ENCODE measurements around the gene PSMD1. TPM values are rescaled to one million over a fixed set of nuclear protein-coding genes. Genes with fewer than 3 reads are reported as not detected.

The PSMD1 gene
- total and polyA plus RNA-seq, 4 donors, result 30.1 to 91.1 (median 56.0) TPM

DNA sequence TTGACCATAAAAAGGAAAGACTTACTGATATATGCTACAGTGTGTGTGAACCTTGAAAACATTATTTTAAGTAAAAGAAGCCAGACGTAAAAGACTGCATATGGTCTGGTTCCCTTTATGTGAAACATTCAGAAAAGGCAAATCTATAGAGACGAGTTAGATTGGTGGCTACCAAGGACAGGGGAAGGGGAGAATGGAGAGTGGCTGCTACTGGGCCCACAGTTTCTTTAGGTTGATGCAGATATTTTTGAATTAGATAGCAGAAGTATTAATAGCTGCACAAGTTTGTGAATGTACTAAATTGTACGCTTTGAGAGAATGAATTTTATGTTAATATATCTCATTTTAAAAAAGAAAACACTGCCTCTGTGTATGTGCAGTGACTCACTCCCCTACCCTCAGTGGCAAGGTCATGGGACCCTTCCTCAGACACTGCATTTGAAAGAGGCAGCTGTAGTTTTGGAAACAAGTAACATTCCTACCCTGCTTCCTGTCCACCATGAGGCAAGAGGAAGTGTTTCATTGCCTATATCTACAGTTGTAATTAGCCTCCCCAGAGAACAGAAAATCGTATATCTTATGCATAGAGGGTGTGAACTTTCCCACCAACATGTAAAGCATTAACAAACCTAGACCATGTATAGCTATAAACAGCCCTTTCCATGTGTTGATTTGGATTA, 111.9 kb downstream of the PSMD1 start:
- peaks cover 12 to 42% (median 30%) of the 10 kb centered on the region in 4 donors for H3K36me3 ChIP-seq (ENCODE audit: control insufficient read depth in 4 of 4, insufficient read depth in 4 of 4, low read length in 4 of 4)
- no peak for ATAC-seq (ENCODE audit: insufficient read depth, low FRiP score)
- H3K27ac ChIP-seq (ENCODE audit: low read depth in 1 of 2, low read length in 1 of 2), result no peak overlapping the region
- no peak for TF ChIP-seq CTCF (IDR thresholded peaks at IDR 0.05; ENCODE audit: control extremely low read depth, extremely low read depth)
- no peak overlapping the region for H3K4me3 ChIP-seq
- no peaks in the 10 kb centered on the region for H3K9me3 ChIP-seq (ENCODE audit: control insufficient read depth in 4 of 4, insufficient read depth in 3 of 4, low read length in 3 of 4)
- 62 to 80% methylated on average over 4 of the region's 4 CpGs for WGBS, 2 donors
- DNase-seq, result no peak
- peaks cover 0 to 11% (median 0%) of the 10 kb centered on the region in 5 donors for H3K4me1 ChIP-seq (ENCODE audit: control insufficient read depth in 5 of 5, insufficient read depth in 5 of 5, low read length in 5 of 5)
- no peaks in the 10 kb centered on the region for H3K27me3 ChIP-seq (ENCODE audit: control insufficient read depth in 3 of 3, insufficient read depth in 3 of 3, low read length in 2 of 3)
- H3K9ac ChIP-seq (ENCODE audit: insufficient read depth in 1 of 2, low read length in 2 of 2), result no peak overlapping the region

GRCh38 chr2:231169488-231169887, 112.8 kb downstream of the PSMD1 start:
- no peak overlapping the region for H3K4me3 ChIP-seq
- no peak overlapping the region for H3K9ac ChIP-seq (ENCODE audit: insufficient read depth in 1 of 2, low read length in 2 of 2)
- WGBS, 2 donors, result 77 to 85% methylated on average over 3 of the region's 3 CpGs
- H3K36me3 ChIP-seq (ENCODE audit: control insufficient read depth in 4 of 4, insufficient read depth in 4 of 4, low read length in 4 of 4), result peaks cover 12 to 41% (median 30%) of the 10 kb centered on the region in 4 donors
- H3K27me3 ChIP-seq (ENCODE audit: control insufficient read depth in 3 of 3, insufficient read depth in 3 of 3, low read length in 2 of 3), result no peaks in the 10 kb centered on the region
- no peak overlapping the region for H3K27ac ChIP-seq (ENCODE audit: low read depth in 1 of 2, low read length in 1 of 2)
- no peak for TF ChIP-seq CTCF (IDR thresholded peaks at IDR 0.05; ENCODE audit: control extremely low read depth, extremely low read depth)
- H3K9me3 ChIP-seq (ENCODE audit: control insufficient read depth in 4 of 4, insufficient read depth in 3 of 4, low read length in 3 of 4), result no peaks in the 10 kb centered on the region
- DNase-seq, result no peak
- peaks cover 0 to 11% (median 0%) of the 10 kb centered on the region in 5 donors for H3K4me1 ChIP-seq (ENCODE audit: control insufficient read depth in 5 of 5, insufficient read depth in 5 of 5, low read length in 5 of 5)
- ATAC-seq (ENCODE audit: insufficient read depth, low FRiP score), result no peak

DNA sequence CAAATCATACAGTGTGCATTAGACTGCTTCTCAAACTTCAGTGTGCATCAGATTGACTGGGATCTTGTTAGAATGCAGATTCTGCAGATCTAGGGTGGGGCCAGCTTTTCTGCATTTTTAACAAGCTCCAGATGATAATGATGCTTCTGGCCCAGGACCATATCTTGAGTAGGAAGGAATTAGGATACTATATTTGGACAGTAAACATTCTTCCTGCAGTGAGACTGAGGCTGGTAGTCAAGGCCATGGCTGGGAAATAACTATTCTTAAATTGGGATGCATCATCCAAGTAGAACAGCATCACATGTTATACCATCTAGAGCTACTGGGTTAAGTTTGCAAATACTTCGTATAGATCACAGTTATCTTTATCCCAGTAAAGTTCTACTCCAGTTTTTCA, 113.4 kb downstream of the PSMD1 start:
- H3K27ac ChIP-seq (ENCODE audit: low read depth in 1 of 2, low read length in 1 of 2), result no peak overlapping the region
- no peaks in the 10 kb centered on the region for H3K9me3 ChIP-seq (ENCODE audit: control insufficient read depth in 4 of 4, insufficient read depth in 3 of 4, low read length in 3 of 4)
- peaks cover 13 to 39% (median 31%) of the 10 kb centered on the region in 4 donors for H3K36me3 ChIP-seq (ENCODE audit: control insufficient read depth in 4 of 4, insufficient read depth in 4 of 4, low read length in 4 of 4)
- H3K27me3 ChIP-seq (ENCODE audit: control insufficient read depth in 3 of 3, insufficient read depth in 3 of 3, low read length in 2 of 3), result no peaks in the 10 kb centered on the region
- peaks cover 0 to 11% (median 0%) of the 10 kb centered on the region in 5 donors for H3K4me1 ChIP-seq (ENCODE audit: control insufficient read depth in 5 of 5, insufficient read depth in 5 of 5, low read length in 5 of 5)
- TF ChIP-seq CTCF (IDR thresholded peaks at IDR 0.05; ENCODE audit: control extremely low read depth, extremely low read depth), result no peak
- H3K9ac ChIP-seq (ENCODE audit: insufficient read depth in 1 of 2, low read length in 2 of 2), result no peak overlapping the region
- no peak overlapping the region for H3K4me3 ChIP-seq
- 71 to 85% methylated on average over 1 of the region's 1 CpG for WGBS, 2 donors
- DNase-seq (no peak), ATAC-seq (ENCODE audit: insufficient read depth, low FRiP score) (no peak)

Measured in lung (tissue), 12 donors.